Heart right ventricle (tissue), 16 donors: Measurements from ENCODE around the gene RAB40B. TPM values are rescaled to one million over a fixed set of nuclear protein-coding genes. Genes with fewer than 3 reads are reported as not detected.
A peak's percentile ranks its signal among the peaks of the same experiment; 100 is the strongest.

Experiments used
- ATAC-seq, 8 donors: fragments of 200-7000 bp; cut with Tn5 transposase; one replicate each; pipeline ENCODE4 v1.9.1; 2020; ENCODE audit warnings: mild to moderate bottlenecking in 8 of 8, moderate library complexity in 8 of 8, moderate number of reproducible peaks in 1 of 8
- DNase-seq, 2 donors: peaks; one replicate each; pipeline ENCODE4 v3.0.0-alpha.2; 2020
- H3K27ac ChIP-seq, 10 donors: fragments of 200-600 bp; sonication (generic) in 2 of 10; one replicate each; pipeline versions ENCODE4 v1.5.0 to v1.8.0; 2020 to 2022; ENCODE audit warnings: mild to moderate bottlenecking in 3 of 10
- H3K27me3 ChIP-seq, 7 donors: fragments of 200-600 bp; one replicate each; pipeline ENCODE4 v1.8.0; 2021 to 2022; ENCODE audit warnings: mild to moderate bottlenecking in 2 of 7
- H3K36me3 ChIP-seq, 9 donors: fragments of 200-600 bp; sonication (generic) in 1 of 9; one replicate each; pipeline versions ENCODE4 v1.5.0 to v1.8.0; 2020 to 2022; ENCODE audit warnings: mild to moderate bottlenecking in 2 of 9
- H3K4me1 ChIP-seq, 9 donors: fragments of 200-600 bp; sonication (generic) in 1 of 9; one replicate each; pipeline versions ENCODE4 v1.5.0 to v1.8.0; 2020 to 2022; ENCODE audit warnings: mild to moderate bottlenecking in 4 of 9
- H3K4me3 ChIP-seq, 10 donors: fragments of 200-600 bp; sonication (generic) in 2 of 10; one replicate each; pipeline versions ENCODE4 v1.5.0 to v1.8.0; 2020 to 2022; ENCODE audit warnings: mild to moderate bottlenecking in 7 of 10, moderate library complexity in 2 of 10
- H3K9me3 ChIP-seq, 11 donors: fragments of 200-600 bp in 10 of 11; sonication (generic) in 2 of 11; one replicate each; pipeline versions ENCODE4 v1.5.0 to v1.8.0; 2013 to 2022; ENCODE audit warnings: mild to moderate bottlenecking in 2 of 11, control low read depth in 1 of 11, moderate library complexity in 1 of 11
- CTCF ChIP-seq, 9 donors: fragments of 200-600 bp; sonication (generic) in 2 of 9; IDR thresholded peaks; one replicate each; pipeline versions ENCODE4 v1.5.0 to v1.8.0; 2021 to 2022; ENCODE audit warnings: antibody characterized with exemption in 9 of 9, mild to moderate bottlenecking in 5 of 9, moderate library complexity in 1 of 9
- WGBS, 2 donors: extraction: QIAGEN DNeasy Blood & Tissue Kit; methylation state at CpG; one replicate each; pipeline ENCODE4 v1.1.7; 2013; ENCODE audit warnings: inconsistent platforms in 1 of 2; 5-methylcytosine and 5-hydroxymethylcytosine counted together
- intact Hi-C, 10 donors: fragments of 100-400 bp; cut with DNase I; formaldehyde crosslinking; loops; one replicate each; pipeline versions ENCODE4 v1.11.1 to v1.14.2; 2022
- polyA plus RNA-seq, 2 donors: library from polyadenylated mRNA; stranded (reverse); fragments of 200-250 nt; gene quantifications; one replicate each; pipeline ENCODE4 v1.2.3, GENCODE V29; 2013
- total RNA-seq, 10 donors: library from RNA; stranded (reverse); fragmentation: NEBNext Ultra II Directional in 3 of 10; extraction: Animal tissue kit (Norgen Biotek cat#: 25700) in 3 of 10; gene quantifications; one replicate each; pipeline versions ENCODE4 v1.2.1 to v1.2.4, GENCODE V29; 2021 to 2023
- donor health status: Arrhythmogenic right ventricular cardiomyopathy.
- donor health status: ischemic (EF 13 %, LVEDD 7.1; RV severe dilation, severe dysfunction).
- donor health status: healthy with polysubstance abuse.
- donor health status: DM: no; HTN: yes; CAD: no.
- donor health status: DM: no; HTN: no; CAD: no.
- donor health status: ischemic (EF 25% LVEDD 6.9; RV normal size, moderate dysfunction).
- donor health status: ischemic (EF 25% LVEDD 5.7; RV mildly dilated, moderate dysfunction).
- donor health status: healthy.
- donor health status: DM: yes; HTN: yes; CAD: no.
- donor health status: Ischemic cardiomyopathy.
- donor health status: ischemic (EF 35%, LVEDD 5.7; RV mildly dilated, moderate dysfunction).
- donor health status: nonischemic (EF 11% LVEDD 7.7; RV severe dilation, severe dysfunction).
- donor health status: DM: yes; HTN: yes; CAD: no.
- donor health status: PGD.
- donor health status: ischemic (EF 29% LVEDD 5.4; RV normal size, mild dysfunction).
- donor health status: nonischemic (EF 23%, LVEDD 6.1; RV moderate dilation, normal function).

Gene RAB40B
- total and polyA plus RNA-seq, 12 donors, result 8.0 to 42.4 (median 20.4) TPM

GRCh38 chr17:82726427-82726826, 27.9 kb upstream of the RAB40B start:
- Histone ChIP-seq H3K27me3 (no peaks in the 10 kb centered on the region), H3K9me3 (no peaks in the 10 kb centered on the region), H3K4me3 (no peak overlapping the region), H3K36me3 (peaks cover 0 to 93% (median 5%) of the 10 kb centered on the region in 9 donors), H3K27ac (no peak overlapping the region), H3K4me1 (no peaks in the 10 kb centered on the region)
- no peak for TF ChIP-seq CTCF (IDR thresholded peaks at IDR 0.05)
- ATAC-seq, result peak in 1 of 8 donors; percentile 33
- DNase-seq, result no peak
- WGBS, 2 donors, result 97% methylated on average over 10 of the region's 10 CpGs
- intact Hi-C loops, result no loop called here

DNA sequence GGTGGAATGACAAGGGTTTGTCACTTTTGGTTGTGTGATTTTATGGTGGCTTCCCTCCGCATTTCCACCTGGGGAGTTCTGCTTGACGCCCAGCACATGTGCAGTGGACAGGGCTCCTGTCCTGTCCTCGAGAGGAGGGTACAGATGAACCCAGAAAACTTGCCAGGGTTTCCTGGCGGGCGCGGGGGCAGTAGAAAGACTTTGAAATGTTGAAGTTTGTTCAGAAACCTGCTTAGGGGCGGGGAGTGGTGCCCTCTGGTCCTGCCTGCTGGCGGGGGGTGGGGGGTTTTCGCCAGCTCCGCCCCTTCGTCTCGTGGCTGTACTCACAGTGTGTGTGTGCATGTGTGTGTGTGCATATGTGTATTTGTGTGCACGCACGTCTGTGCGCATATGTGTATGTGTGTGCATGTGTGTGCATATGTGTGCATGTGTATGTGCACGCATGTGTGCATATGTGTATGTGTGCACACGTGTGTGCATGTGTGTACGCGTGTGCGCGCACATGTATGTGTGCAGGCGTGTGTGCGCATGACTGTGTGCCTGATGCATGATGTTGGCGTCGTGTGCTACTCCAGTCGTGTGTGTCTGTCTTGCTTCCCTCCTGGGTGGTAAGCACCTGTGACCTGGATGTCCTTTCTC, 24.8 kb upstream of the RAB40B start:
- Histone ChIP-seq H3K27me3 (no peaks in the 10 kb centered on the region), H3K9me3 (no peaks in the 10 kb centered on the region), H3K4me1 (peaks cover 0 to under 1% (median 0%) of the 10 kb centered on the region in 9 donors), H3K27ac (no peak overlapping the region), H3K36me3 (peaks cover 0 to 98% (median 18%) of the 10 kb centered on the region in 9 donors), H3K4me3 (no peak overlapping the region)
- no peak for ATAC-seq
- WGBS, 2 donors, result 92 to 95% methylated on average over 26 of the region's 26 CpGs
- no peak for DNase-seq
- intact Hi-C loops, result no loop called here
- TF ChIP-seq CTCF (IDR thresholded peaks at IDR 0.05), result no peak

- ATAC-seq (no peak), DNase-seq (no peak)
- WGBS, 2 donors, result 86 to 87% methylated on average over 19 of the region's 19 CpGs
- H3K27me3 ChIP-seq, result no peaks in the 10 kb centered on the region
- H3K36me3 ChIP-seq, result peaks cover 0 to 90% (median 18%) of the 10 kb centered on the region in 9 donors
- TF ChIP-seq CTCF (IDR thresholded peaks at IDR 0.05), result no peak
- H3K4me1 ChIP-seq, result peaks cover 0 to 9% (median 6%) of the 10 kb centered on the region in 9 donors
- intact Hi-C loops, result no loop called here
- no peaks in the 10 kb centered on the region for H3K9me3 ChIP-seq
- H3K27ac ChIP-seq, result no peak overlapping the region
- H3K4me3 ChIP-seq, result no peak overlapping the region
Measured at GRCh38 chr17:82722341-82723013, 24.0 kb upstream of the RAB40B start.

DNA sequence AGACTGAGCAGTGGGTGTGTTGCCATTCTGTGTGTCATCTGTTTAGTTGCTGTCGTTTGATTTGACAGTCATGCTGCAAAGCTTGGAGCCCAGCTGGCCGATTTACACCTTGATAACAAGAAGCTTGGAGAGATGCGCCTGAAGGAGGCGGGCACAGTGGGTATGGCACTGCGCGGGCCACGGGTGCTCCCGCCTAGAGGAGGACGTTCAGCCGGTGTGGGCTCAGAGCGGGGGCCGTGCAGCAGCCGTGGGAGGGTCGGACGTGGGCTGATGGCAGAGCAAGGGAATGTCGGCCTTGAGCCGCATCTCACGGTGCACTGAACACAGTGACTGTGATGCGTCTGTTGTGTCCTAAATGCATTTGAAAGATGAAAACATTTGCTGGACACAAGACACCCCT, 21.7 kb upstream of the RAB40B start:
- Histone ChIP-seq H3K36me3 (peaks cover 0 to 67% (median 13%) of the 10 kb centered on the region in 9 donors), H3K27me3 (no peaks in the 10 kb centered on the region), H3K4me1 (peaks cover 3 to 21% (median 17%) of the 10 kb centered on the region in 9 donors), H3K9me3 (no peaks in the 10 kb centered on the region), H3K27ac (no peak overlapping the region), H3K4me3 (no peak overlapping the region)
- no peak for TF ChIP-seq CTCF (IDR thresholded peaks at IDR 0.05)
- 93% methylated on average over 19 of the region's 19 CpGs for WGBS, 2 donors
- intact Hi-C loops, result no loop called here
- no peak for DNase-seq
- no peak for ATAC-seq
